Activated B cell treated with CpG ODN at 0.5 μM for 24 hours (primary cell): ENCODE results near the gene NEURL1B. TPM values are rescaled to one million over a fixed set of nuclear protein-coding genes. Genes with fewer than 3 reads are reported as not detected.

ENCODE experiments used
- ATAC-seq: fragments of 200-7000 bp; cut with Tn5 transposase; one replicate; pipeline ENCODE4 v1.10.0; 2021; ENCODE audit warnings: low read depth, mild to moderate bottlenecking, moderate library complexity
- CTCF ChIA-PET: fragments of 350-600 bp; sonication (Branson Sonifier 250); formaldehyde crosslinking; loops from one replicate; lab custom pipeline; 2021; ENCODE audit warnings: antibody characterized with exemption; lab: Charles Lee
- POLR2A ChIA-PET: fragments of 350-600 bp; sonication (Branson Sonifier 250); formaldehyde crosslinking; loops from one replicate; lab custom pipeline; 2021; ENCODE audit warnings: antibody characterized with exemption; lab: Charles Lee
- DNase-seq: peaks from one replicate; pipeline ENCODE4 v3.0.0; 2022
- H3K27ac Mint-ChIP-seq: one replicate; pipeline ENCODE4 v1.8.0; 2020; ENCODE audit warnings: mixed read lengths
- H3K27me3 Mint-ChIP-seq: one replicate; pipeline ENCODE4 v1.8.0; 2021; ENCODE audit warnings: mixed read lengths
- H3K36me3 Mint-ChIP-seq: one replicate; pipeline ENCODE4 v1.8.0; 2021; ENCODE audit warnings: low read depth, mixed read lengths
- H3K4me1 Mint-ChIP-seq: one replicate; pipeline ENCODE4 v1.8.0; 2021; ENCODE audit warnings: mixed read lengths
- H3K4me3 Mint-ChIP-seq: one replicate; pipeline ENCODE4 v1.8.0; 2020; ENCODE audit warnings: mild to moderate bottlenecking, mixed read lengths
- H3K9me3 Mint-ChIP-seq: one replicate; pipeline ENCODE4 v1.8.0; 2020; ENCODE audit warnings: mixed read lengths
- intact Hi-C: fragments of 100-400 bp; cut with micrococcal nuclease; formaldehyde crosslinking; loops from one replicate; pipeline ENCODE4 v1.15.1; 2024
- total RNA-seq: library from RNA; stranded (reverse); gene quantifications from 2 replicates; pipeline ENCODE4 v1.2.3, GENCODE V29; 2022
- TF ChIP-seq, protein P1 (sequence below): fragments of 200-600 bp; IDR thresholded peaks from one replicate; pipeline ENCODE4 v1.8.0; 2022; ENCODE audit warnings: antibody characterized with exemption, mild to moderate bottlenecking

NEURL1B gene
- total RNA-seq, 1 donor from 2014 or later = 0.09 TPM

DNA sequence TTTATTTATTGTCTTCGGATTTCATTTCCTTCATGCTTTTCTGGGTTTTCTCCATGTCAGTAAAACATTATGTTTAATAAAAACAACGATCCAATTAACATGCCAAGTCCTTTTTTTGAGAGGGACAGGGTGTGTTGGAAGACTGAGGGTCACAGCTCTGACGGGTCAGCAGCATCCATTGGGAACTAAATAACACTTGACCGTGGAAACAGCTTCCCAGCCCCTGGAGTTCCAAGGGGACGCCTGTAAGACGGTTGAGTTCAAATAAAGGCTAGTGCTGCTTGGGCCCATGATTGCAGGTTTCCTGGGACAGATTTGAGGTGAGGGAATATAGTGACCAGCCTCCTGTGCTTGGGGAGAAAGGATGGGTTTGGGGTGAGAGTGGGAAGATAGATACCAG lies 30.4 kb upstream of the NEURL1B start:
- ChIA-PET POLR2A (no interaction called here), CTCF (no interaction called here)
- H3K27ac Mint-ChIP-seq = no peak overlapping the region
- peaks cover 15% of the 10 kb centered on the region for H3K27me3 Mint-ChIP-seq
- H3K4me1 Mint-ChIP-seq = peaks cover 8% of the 10 kb centered on the region
- DNase-seq = no peak
- TF ChIP-seq, protein P1, sequence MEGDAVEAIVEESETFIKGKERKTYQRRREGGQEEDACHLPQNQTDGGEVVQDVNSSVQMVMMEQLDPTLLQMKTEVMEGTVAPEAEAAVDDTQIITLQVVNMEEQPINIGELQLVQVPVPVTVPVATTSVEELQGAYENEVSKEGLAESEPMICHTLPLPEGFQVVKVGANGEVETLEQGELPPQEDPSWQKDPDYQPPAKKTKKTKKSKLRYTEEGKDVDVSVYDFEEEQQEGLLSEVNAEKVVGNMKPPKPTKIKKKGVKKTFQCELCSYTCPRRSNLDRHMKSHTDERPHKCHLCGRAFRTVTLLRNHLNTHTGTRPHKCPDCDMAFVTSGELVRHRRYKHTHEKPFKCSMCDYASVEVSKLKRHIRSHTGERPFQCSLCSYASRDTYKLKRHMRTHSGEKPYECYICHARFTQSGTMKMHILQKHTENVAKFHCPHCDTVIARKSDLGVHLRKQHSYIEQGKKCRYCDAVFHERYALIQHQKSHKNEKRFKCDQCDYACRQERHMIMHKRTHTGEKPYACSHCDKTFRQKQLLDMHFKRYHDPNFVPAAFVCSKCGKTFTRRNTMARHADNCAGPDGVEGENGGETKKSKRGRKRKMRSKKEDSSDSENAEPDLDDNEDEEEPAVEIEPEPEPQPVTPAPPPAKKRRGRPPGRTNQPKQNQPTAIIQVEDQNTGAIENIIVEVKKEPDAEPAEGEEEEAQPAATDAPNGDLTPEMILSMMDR = no peak
- H3K4me3 Mint-ChIP-seq = no peak overlapping the region
- H3K9me3 Mint-ChIP-seq = peaks cover 7% of the 10 kb centered on the region
- intact Hi-C loops = no loop called here
- no peak for ATAC-seq
- H3K36me3 Mint-ChIP-seq = no peaks in the 10 kb centered on the region

DNA sequence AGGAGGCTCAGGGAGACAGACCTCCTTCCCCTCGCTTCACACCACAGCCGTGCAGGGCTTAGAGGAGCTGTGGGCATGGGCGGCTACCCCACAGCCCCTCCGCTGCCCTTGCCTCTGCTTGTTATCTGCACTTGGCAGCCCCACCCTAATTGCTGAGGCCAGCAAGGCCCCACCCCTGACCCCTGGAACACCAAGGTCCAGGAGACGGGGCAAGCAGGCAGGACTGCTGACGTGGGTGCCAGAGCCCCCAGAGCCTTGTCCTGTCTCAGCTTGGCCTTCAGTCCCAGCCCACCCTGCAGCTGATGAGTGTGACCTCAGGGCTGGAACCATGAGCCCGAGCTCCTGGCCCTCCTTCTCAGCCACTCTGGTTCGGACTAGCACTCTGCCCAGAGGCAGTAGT lies 29.1 kb upstream of the NEURL1B start:
- H3K27me3 Mint-ChIP-seq = peaks cover 15% of the 10 kb centered on the region
- no peak overlapping the region for H3K27ac Mint-ChIP-seq
- no peaks in the 10 kb centered on the region for H3K36me3 Mint-ChIP-seq
- intact Hi-C loops = no loop called here
- TF ChIP-seq, protein P1 = no peak
- no peak for DNase-seq
- H3K9me3 Mint-ChIP-seq = peaks cover 2% of the 10 kb centered on the region
- peaks cover 8% of the 10 kb centered on the region for H3K4me1 Mint-ChIP-seq
- CTCF ChIA-PET = no interaction called here
- H3K4me3 Mint-ChIP-seq = no peak overlapping the region
- ATAC-seq = no peak
- POLR2A ChIA-PET = no interaction called here

DNA sequence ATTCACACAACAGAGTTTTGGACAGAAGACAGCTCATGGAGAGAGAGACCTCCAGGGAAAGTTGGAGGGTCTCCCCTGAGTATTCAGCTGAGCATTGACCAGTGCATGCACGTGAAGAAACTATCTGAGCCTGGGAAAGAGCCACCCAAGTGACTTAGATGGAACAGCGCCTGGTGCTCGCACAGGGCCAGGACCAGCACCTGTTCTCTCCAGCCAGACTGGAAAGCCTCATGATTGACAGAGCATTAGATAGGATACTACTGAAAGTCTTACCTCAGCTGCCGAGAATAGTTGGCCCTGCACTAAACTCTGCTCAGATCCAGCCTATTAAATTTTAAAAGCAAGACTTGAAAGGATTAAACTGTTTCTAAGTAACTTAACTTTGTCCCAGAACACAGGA lies 28.3 kb upstream of the NEURL1B start:
- Mint-ChIP-seq H3K4me3 (no peak overlapping the region), H3K27ac (no peak overlapping the region), H3K4me1 (peaks cover 8% of the 10 kb centered on the region), H3K36me3 (no peaks in the 10 kb centered on the region), H3K27me3 (peaks cover 13% of the 10 kb centered on the region), H3K9me3 (peaks cover 2% of the 10 kb centered on the region)
- ChIA-PET POLR2A (interaction anchor here (0.5 kb wide), 1 partner anchor 133 kb away, joined by 4 read pairs; no protein-coding TSS in a partner anchor), CTCF (no interaction called here)
- intact Hi-C loops = no loop called here
- ATAC-seq (no peak), DNase-seq (no peak)
- TF ChIP-seq, protein P1 = no peak

- peaks cover 8% of the 10 kb centered on the region for H3K4me1 Mint-ChIP-seq
- DNase-seq (no peak), ATAC-seq (no peak)
- intact Hi-C loops = no loop called here
- H3K27me3 Mint-ChIP-seq = no peaks in the 10 kb centered on the region
- H3K36me3 Mint-ChIP-seq = no peaks in the 10 kb centered on the region
- H3K4me3 Mint-ChIP-seq = no peak overlapping the region
- H3K27ac Mint-ChIP-seq = no peak overlapping the region
- ChIA-PET POLR2A (no interaction called here), CTCF (no interaction called here)
- H3K9me3 Mint-ChIP-seq = peaks cover 2% of the 10 kb centered on the region
- TF ChIP-seq, protein P1 = no peak
Observed at GRCh38 chr5:172616136-172616535, 24.9 kb upstream of the NEURL1B start.

DNA sequence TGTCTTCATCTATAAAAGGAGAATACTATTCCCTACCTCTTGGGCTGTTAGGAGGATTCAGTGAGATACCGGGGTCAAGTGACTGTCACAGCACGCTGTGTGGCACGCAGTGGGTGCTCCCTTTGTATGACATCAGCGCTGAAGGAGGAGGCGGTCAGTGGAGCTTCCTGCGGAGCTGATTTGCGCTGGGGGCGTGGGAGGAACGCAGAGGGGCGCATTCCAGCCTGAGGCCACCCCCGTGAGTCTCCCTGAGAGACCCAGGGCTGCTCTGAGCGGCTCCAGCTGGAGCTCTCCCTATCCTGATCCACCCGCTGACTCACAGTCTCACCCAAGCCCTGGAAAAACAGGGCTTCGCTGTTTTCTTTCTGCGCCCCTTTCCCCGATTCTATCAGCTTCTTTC lies 24.3 kb upstream of the NEURL1B start:
- ChIA-PET CTCF (no interaction called here), POLR2A (no interaction called here)
- ATAC-seq = no peak
- H3K27ac Mint-ChIP-seq = no peak overlapping the region
- peaks cover 8% of the 10 kb centered on the region for H3K4me1 Mint-ChIP-seq
- H3K36me3 Mint-ChIP-seq = no peaks in the 10 kb centered on the region
- intact Hi-C loops = no loop called here
- no peaks in the 10 kb centered on the region for H3K27me3 Mint-ChIP-seq
- peaks cover 2% of the 10 kb centered on the region for H3K9me3 Mint-ChIP-seq
- no peak for DNase-seq
- TF ChIP-seq, protein P1 = no peak
- H3K4me3 Mint-ChIP-seq = no peak overlapping the region
